Right lobe of liver (tissue), 6 donors: ENCODE data around the gene DIDO1. TPM values are rescaled to one million over a fixed set of nuclear protein-coding genes. Genes with fewer than 3 reads are reported as not detected.

Experiments used
- ATAC-seq, 4 donors: fragments of 200-7000 bp; cut with Tn5 transposase; one replicate each; pipeline ENCODE4 v1.9.1; 2020; ENCODE audit warnings: mild to moderate bottlenecking in 4 of 4, moderate library complexity in 4 of 4
- DNase-seq, 3 donors: peaks; one replicate each; pipeline ENCODE4 v3.0.0-alpha.2; 2020
- H3K27ac ChIP-seq, 3 donors: fragments of 200-600 bp; one replicate each; pipeline ENCODE4 v1.8.0; 2022
- H3K27me3 ChIP-seq, 2 donors: fragments of 200-600 bp; one replicate each; pipeline ENCODE4 v1.8.0; 2022
- H3K36me3 ChIP-seq, 4 donors: fragments of 200-600 bp; sonication (generic) in 1 of 4; one replicate each; pipeline versions ENCODE4 v1.5.1 to v1.8.0; 2017 to 2022; ENCODE audit warnings: control low read depth in 1 of 4
- H3K4me1 ChIP-seq, 4 donors: fragments of 200-600 bp; sonication (generic) in 1 of 4; one replicate each; pipeline versions ENCODE4 v1.5.1 to v1.8.0; 2017 to 2022; ENCODE audit warnings: control low read depth in 1 of 4
- H3K4me3 ChIP-seq, 3 donors: fragments of 200-600 bp; one replicate each; pipeline ENCODE4 v1.8.0; 2022
- H3K9me3 ChIP-seq, 4 donors: fragments of 200-600 bp; sonication (generic) in 1 of 4; one replicate each; pipeline versions ENCODE4 v1.5.1 to v1.8.0; 2017 to 2022; ENCODE audit warnings: control low read depth in 1 of 4
- CTCF ChIP-seq, 4 donors: fragments of 200-600 bp in 3 of 4; fragments of 450-650 bp in 1 of 4; IDR thresholded peaks; one replicate each; pipeline versions ENCODE4 v1.5.1 to v1.8.0; 2016 to 2022; ENCODE audit warnings: antibody characterized with exemption in 4 of 4, mild to moderate bottlenecking in 2 of 4
- POLR2A ChIP-seq: fragments of 450-650 bp; IDR thresholded peaks from one replicate; pipeline ENCODE4 v1.6.1; 2017; ENCODE audit warnings: antibody characterized with exemption, mild to moderate bottlenecking
- WGBS: methylation state at CpG from one replicate; pipeline ENCODE4 v1.1.6; 2018; ENCODE audit warnings: low coverage, low lambda C conversion rate; ENCODE audit not compliant: insufficient coverage; ENCODE audit errors: missing lambda C conversion rate; 5-methylcytosine and 5-hydroxymethylcytosine counted together
- intact Hi-C, 2 donors: fragments of 100-400 bp; cut with DNase I; formaldehyde crosslinking; loops; one replicate each; pipeline versions ENCODE4 v1.11.2 to v1.14.1; 2022
- total RNA-seq, 6 experiments: library from RNA; depleted of rRNA in 2 of 6; stranded (reverse); fragments of >200 nt in 2 of 6; fragmentation: NEBNext Ultra II Directional in 3 of 6; extraction: Animal tissue kit (Norgen Biotek cat#: 25700) in 3 of 6; gene quantifications; one replicate each; pipeline versions ENCODE4 v1.1.0 to v1.2.4, GENCODE V29; 2016 to 2023
- donor health status: DM: no; HTN: yes; CAD: no.
- donor health status: DM: no; HTN: no; CAD: no.
- donor health status: DM: no; HTN: no; CAD: no.
- donor health status: DM: no; HTN: yes; CAD: no.
- donor health status: DM: no; HTN: yes; CAD: no.

DIDO1 gene
- total RNA-seq, 6 experiments from 2014 or later, result 18.3 to 28.1 (median 21.1) TPM

GRCh38 chr20:62952968-62953838 lies 26.9 kb upstream of the DIDO1 start:
- TF ChIP-seq POLR2A (no peak), CTCF (IDR thresholded peaks at IDR 0.05) (peak in 1 of 4 donors; percentile 11)
- Histone ChIP-seq H3K36me3 (peaks cover 0 to 13% (median 2%) of the 10 kb centered on the region in 4 donors), H3K9me3 (no peaks in the 10 kb centered on the region), H3K4me1 (peaks cover 0 to 32% (median 10%) of the 10 kb centered on the region in 4 donors), H3K27ac (peak overlapping the region; percentile 77 to 96 (median 88)), H3K4me3 (peak overlapping the region; percentile 60 to 67 (median 61)), H3K27me3 (no peaks in the 10 kb centered on the region)
- peak in 2 of 3 donors; percentile 82 to 83 for DNase-seq
- intact Hi-C loops, result no loop called here
- ATAC-seq, result peak; percentile 1 to 28 (median 12)
- WGBS, result 13% methylated on average over 3 of the region's 19 CpGs

GRCh38 chr20:62952373-62952967 lies 26.2 kb upstream of the DIDO1 start, which contains the start of gene SLC17A9:
Gene SLC17A9, plus strand, starts transcription at chr20:62952709. Its CDS starts 122 bp downstream, at chr20:62952831.
- TF ChIP-seq POLR2A, result peak; percentile 88
- TF ChIP-seq CTCF (IDR thresholded peaks at IDR 0.05), result peak in 3 of 4 donors; percentile 9 to 33 (median 25)
- peak; percentile 96 to 98 (median 97) for DNase-seq
- peak within 1 kb of the TSS; percentile 60 to 67 (median 61) for H3K4me3 ChIP-seq
- H3K27ac ChIP-seq, result peak within 1 kb of the TSS; percentile 77 to 96 (median 88)
- intact Hi-C loops, result no loop called here
- peaks cover 0 to 5% (median 2%) of the 10 kb centered on the region in 4 donors for H3K36me3 ChIP-seq
- no peaks in the 10 kb centered on the region for H3K9me3 ChIP-seq
- 0% methylated on average over 4 of the region's 37 CpGs for WGBS
- peaks cover 0 to 32% (median 10%) of the 10 kb centered on the region in 4 donors for H3K4me1 ChIP-seq
- ATAC-seq, result peak; percentile 60 to 73 (median 72)
- H3K27me3 ChIP-seq, result no peaks in the 10 kb centered on the region

- 61% methylated on average over 3 of the region's 8 CpGs for WGBS
- peaks cover 0 to 8% (median 0%) of the 10 kb centered on the region in 4 donors for H3K36me3 ChIP-seq
- H3K9me3 ChIP-seq, result no peaks in the 10 kb centered on the region
- TF ChIP-seq POLR2A (no peak), CTCF (IDR thresholded peaks at IDR 0.05) (no peak)
- no peak for ATAC-seq
- no peaks in the 10 kb centered on the region for H3K27me3 ChIP-seq
- intact Hi-C loops, result no loop called here
- DNase-seq, result no peak
- peak overlapping the region; percentile 60 to 67 (median 61) for H3K4me3 ChIP-seq
- H3K4me1 ChIP-seq, result peaks cover 0 to 32% (median 9%) of the 10 kb centered on the region in 4 donors
- H3K27ac ChIP-seq, result peak overlapping the region; percentile 40 to 96 (median 88)
Observed at GRCh38 chr20:62951896-62952372, 25.6 kb upstream of the DIDO1 start.

- 79% methylated on average over 8 of the region's 11 CpGs for WGBS
- peaks cover 0 to 31% (median 8%) of the 10 kb centered on the region in 4 donors for H3K4me1 ChIP-seq
- H3K4me3 ChIP-seq, result no peak overlapping the region
- H3K27me3 ChIP-seq, result no peaks in the 10 kb centered on the region
- intact Hi-C loops, result no loop called here
- DNase-seq (no peak), ATAC-seq (no peak)
- H3K36me3 ChIP-seq, result peaks cover 0 to 13% (median 0%) of the 10 kb centered on the region in 4 donors
- TF ChIP-seq CTCF (IDR thresholded peaks at IDR 0.05) (no peak), POLR2A (no peak)
- H3K27ac ChIP-seq, result peak overlapping the region in 2 of 3 donors; percentile 88 to 96
- no peaks in the 10 kb centered on the region for H3K9me3 ChIP-seq
Observed at GRCh38 chr20:62951143-62951895, 25.0 kb upstream of the DIDO1 start.
